IgD-negative memory B cell (primary cell): ENCODE results near the gene ASGR1. TPM values are rescaled to one million over a fixed set of nuclear protein-coding genes. Genes with fewer than 3 reads are reported as not detected.

Experiments
- H3K27ac Mint-ChIP-seq, 3 donors: one replicate each; pipeline ENCODE4 v1.8.0; 2020 to 2022; ENCODE audit warnings: mild to moderate bottlenecking in 3 of 3, mixed read lengths in 3 of 3, moderate library complexity in 1 of 3
- H3K27me3 Mint-ChIP-seq: one replicate; pipeline ENCODE4 v1.8.0; 2021; ENCODE audit warnings: mixed read lengths
- H3K36me3 Mint-ChIP-seq: one replicate; pipeline ENCODE4 v1.8.0; 2020; ENCODE audit warnings: mild to moderate bottlenecking, mixed read lengths
- H3K4me1 Mint-ChIP-seq, 3 donors: one replicate each; pipeline ENCODE4 v1.8.0; 2020 to 2022; ENCODE audit warnings: mixed read lengths in 3 of 3, mild to moderate bottlenecking in 1 of 3
- H3K4me3 Mint-ChIP-seq, 4 donors: one replicate each; pipeline ENCODE4 v1.8.0; 2020 to 2022; ENCODE audit warnings: mild to moderate bottlenecking in 4 of 4, mixed read lengths in 4 of 4, moderate library complexity in 3 of 4
- H3K9me3 Mint-ChIP-seq, 3 donors: one replicate each; pipeline ENCODE4 v1.8.0; 2020 to 2021; ENCODE audit warnings: mixed read lengths in 3 of 3, mild to moderate bottlenecking in 1 of 3
- polyA plus RNA-seq: library from polyadenylated mRNA; unstranded; fragments of 300-500 nt; fragmentation: Illumina TruSeq; gene quantifications from one replicate; pipeline ENCODE4 v1.2.3, GENCODE V29; 2021

The ASGR1 gene
- 0.50 TPM for polyA plus RNA-seq

- Mint-ChIP-seq H3K4me3 (no peak within 1 kb of the TSS), H3K27me3 (peaks cover 15% of the 10 kb centered on the region), H3K9me3 (no peaks in the 10 kb centered on the region), H3K4me1 (peaks cover 6 to 11% (median 9%) of the 10 kb centered on the region in 3 donors), H3K27ac (no peak within 1 kb of the TSS), H3K36me3 (peaks cover 1% of the 10 kb centered on the region)
These were observed at the start of gene ASGR1 for GRCh38 chr17:7179317-7180254. ASGR1 (minus strand) TSS chr17:7179370; CDS start chr17:7178563, 807 bp downstream.

GRCh38 chr17:7228920-7229319 is 49.8 kb upstream of the ASGR1 start:
- no peak overlapping the region for H3K4me3 Mint-ChIP-seq

GRCh38 chr17:7226721-7227710 is 47.8 kb upstream of the ASGR1 start:
- Mint-ChIP-seq H3K9me3 (no peaks in the 10 kb centered on the region), H3K27ac (peak overlapping the region in 1 of 3 donors; percentile 51), H3K36me3 (peaks cover 4% of the 10 kb centered on the region), H3K4me1 (peaks cover 1 to 4% (median 2%) of the 10 kb centered on the region in 3 donors), H3K27me3 (no peaks in the 10 kb centered on the region), H3K4me3 (no peak overlapping the region)

More at GRCh38 chr17:7228920-7229319, 49.8 kb upstream of the ASGR1 start:
- Mint-ChIP-seq H3K9me3 (no peaks in the 10 kb centered on the region), H3K27me3 (no peaks in the 10 kb centered on the region), H3K27ac (no peak overlapping the region), H3K36me3 (peaks cover 4% of the 10 kb centered on the region), H3K4me1 (peaks cover 14 to 15% (median 15%) of the 10 kb centered on the region in 3 donors)

GRCh38 chr17:7225711-7226331 is 46.7 kb upstream of the ASGR1 start:
- H3K27me3 Mint-ChIP-seq, result no peaks in the 10 kb centered on the region
- no peaks in the 10 kb centered on the region for H3K9me3 Mint-ChIP-seq
- peaks cover 1 to 12% (median 3%) of the 10 kb centered on the region in 3 donors for H3K4me1 Mint-ChIP-seq
- no peak overlapping the region for H3K27ac Mint-ChIP-seq
- H3K4me3 Mint-ChIP-seq, result peak overlapping the region in 1 of 4 donors; percentile 29
- peaks cover 4% of the 10 kb centered on the region for H3K36me3 Mint-ChIP-seq

GRCh38 chr17:7224661-7225111 is 45.5 kb upstream of the ASGR1 start:
- Mint-ChIP-seq H3K9me3 (no peaks in the 10 kb centered on the region), H3K36me3 (peaks cover 4% of the 10 kb centered on the region), H3K4me3 (peak overlapping the region in 2 of 4 donors; percentile 29 to 63), H3K27me3 (no peaks in the 10 kb centered on the region), H3K27ac (no peak overlapping the region), H3K4me1 (peaks cover 4 to 19% (median 7%) of the 10 kb centered on the region in 3 donors)

GRCh38 chr17:7224110-7224509 is 44.9 kb upstream of the ASGR1 start:
- Mint-ChIP-seq H3K36me3 (peaks cover 1% of the 10 kb centered on the region), H3K27me3 (peaks cover 2% of the 10 kb centered on the region), H3K27ac (peak overlapping the region in 1 of 3 donors; percentile 72), H3K4me3 (no peak overlapping the region), H3K4me1 (peaks cover 10 to 23% (median 12%) of the 10 kb centered on the region in 3 donors), H3K9me3 (no peaks in the 10 kb centered on the region)

- H3K27me3 Mint-ChIP-seq, result peaks cover 2% of the 10 kb centered on the region
- no peaks in the 10 kb centered on the region for H3K9me3 Mint-ChIP-seq
- H3K4me1 Mint-ChIP-seq, result peaks cover 10 to 23% (median 15%) of the 10 kb centered on the region in 3 donors
- H3K36me3 Mint-ChIP-seq, result no peaks in the 10 kb centered on the region
- peak overlapping the region in 2 of 3 donors; percentile 30 to 72 for H3K27ac Mint-ChIP-seq
- peak overlapping the region in 1 of 4 donors; percentile 25 for H3K4me3 Mint-ChIP-seq
These were observed 44.2 kb upstream of the ASGR1 start for GRCh38 chr17:7223375-7223774.

GRCh38 chr17:7222972-7223292 is 43.8 kb upstream of the ASGR1 start:
- Mint-ChIP-seq H3K9me3 (no peaks in the 10 kb centered on the region), H3K4me3 (peak overlapping the region in 1 of 4 donors; percentile 93), H3K27ac (no peak overlapping the region), H3K36me3 (no peaks in the 10 kb centered on the region), H3K4me1 (peaks cover 14 to 19% (median 15%) of the 10 kb centered on the region in 3 donors), H3K27me3 (peaks cover 2% of the 10 kb centered on the region)

- Mint-ChIP-seq H3K27me3 (peaks cover 2% of the 10 kb centered on the region), H3K4me3 (peak overlapping the region in 2 of 4 donors; percentile 12 to 93), H3K27ac (peak overlapping the region in 1 of 3 donors; percentile 18), H3K9me3 (no peaks in the 10 kb centered on the region), H3K36me3 (no peaks in the 10 kb centered on the region), H3K4me1 (peaks cover 18 to 19% (median 19%) of the 10 kb centered on the region in 3 donors)
These were observed 43.2 kb upstream of the ASGR1 start for GRCh38 chr17:7222093-7222971.

- Mint-ChIP-seq H3K27ac (peak overlapping the region in 1 of 3 donors; percentile 90), H3K27me3 (peaks cover 4% of the 10 kb centered on the region), H3K4me3 (peak overlapping the region; percentile 13 to 96 (median 93)), H3K9me3 (no peaks in the 10 kb centered on the region), H3K4me1 (peaks cover 18 to 19% (median 19%) of the 10 kb centered on the region in 3 donors), H3K36me3 (no peaks in the 10 kb centered on the region)
These were observed 42.3 kb upstream of the ASGR1 start for GRCh38 chr17:7221278-7222092.

GRCh38 chr17:7220593-7221277 is 41.6 kb upstream of the ASGR1 start:
- Mint-ChIP-seq H3K4me1 (peaks cover 19% of the 10 kb centered on the region in 3 donors), H3K36me3 (no peaks in the 10 kb centered on the region), H3K4me3 (peak overlapping the region; percentile 93 to 98 (median 94)), H3K9me3 (no peaks in the 10 kb centered on the region), H3K27me3 (peaks cover 4% of the 10 kb centered on the region), H3K27ac (peak overlapping the region; percentile 90 to 95 (median 91))

GRCh38 chr17:7219812-7220592 is 40.8 kb upstream of the ASGR1 start, which contains the start of the genes ACADVL and DLG4:
ACADVL (plus strand) TSS chr17:7219938; CDS start chr17:7219985, 47 bp downstream.
DLG4 (minus strand) TSS chr17:7219836.
- Mint-ChIP-seq H3K9me3 (no peaks in the 10 kb centered on the region), H3K4me3 (peak within 1 kb of the TSS; percentile 93 to 98 (median 94)), H3K36me3 (no peaks in the 10 kb centered on the region), H3K27me3 (peaks cover 4% of the 10 kb centered on the region), H3K4me1 (peaks cover 19 to 23% (median 21%) of the 10 kb centered on the region in 3 donors), H3K27ac (peak within 1 kb of the TSS; percentile 90 to 96 (median 91))
